Small intestine (tissue), 7 donors: ENCODE data around the gene C6orf141. TPM values are rescaled to one million over a fixed set of nuclear protein-coding genes. Genes with fewer than 3 reads are reported as not detected.

ENCODE experiments used
- DNase-seq, 2 donors: peaks; one replicate each; pipeline versions ENCODE4 v3.0.0 to v3.0.0-alpha.2; 2013
- FAIRE-seq: peaks from 2 replicates; lab custom pipeline; 2012; peaks lifted over from hg19 to GRCh38; lab: Jason Lieb, UNC
- H3K27ac ChIP-seq, 3 donors: one replicate each; pipeline ENCODE4 v1.5.1; 2013; ENCODE audit warnings: low read length in 2 of 3, mild to moderate bottlenecking in 2 of 3, control low read depth in 1 of 3, inconsistent platforms in 1 of 3, low read depth in 1 of 3, moderate library complexity in 1 of 3
- H3K27me3 ChIP-seq, 3 donors: one replicate each; pipeline ENCODE4 v1.6.1; 2013; ENCODE audit warnings: low read length in 3 of 3, inconsistent platforms in 1 of 3; ENCODE audit not compliant: control insufficient read depth in 3 of 3, insufficient read depth in 3 of 3
- H3K36me3 ChIP-seq, 3 donors: one replicate each; pipeline ENCODE4 v1.6.1; 2013; ENCODE audit warnings: low read length in 3 of 3, inconsistent platforms in 1 of 3, low read depth in 1 of 3, mild to moderate bottlenecking in 1 of 3, moderate library complexity in 1 of 3; ENCODE audit not compliant: control insufficient read depth in 3 of 3, insufficient read depth in 2 of 3
- H3K4me1 ChIP-seq, 3 donors: one replicate each; pipeline ENCODE4 v1.6.1; 2013; ENCODE audit warnings: low read length in 2 of 3, inconsistent platforms in 1 of 3, low read depth in 1 of 3, mild to moderate bottlenecking in 1 of 3, moderate library complexity in 1 of 3; ENCODE audit not compliant: control insufficient read depth in 3 of 3, insufficient read depth in 2 of 3
- H3K4me3 ChIP-seq, 3 donors: one replicate each; pipeline ENCODE4 v1.5.1; 2013; ENCODE audit warnings: low read length in 3 of 3, control low read depth in 1 of 3, inconsistent platforms in 1 of 3, low read depth in 1 of 3, mild to moderate bottlenecking in 1 of 3, moderate library complexity in 1 of 3
- H3K9me3 ChIP-seq, 2 donors: one replicate each; pipeline ENCODE4 v1.6.1; 2013; ENCODE audit warnings: low read depth in 1 of 2, low read length in 1 of 2; ENCODE audit not compliant: control insufficient read depth in 2 of 2, insufficient read depth in 1 of 2
- WGBS, 3 donors: extraction: QIAGEN DNeasy Blood & Tissue Kit; methylation state at CpG; one replicate each; pipeline ENCODE4 v1.1.7; 2013; 5-methylcytosine and 5-hydroxymethylcytosine counted together
- polyA plus RNA-seq, 4 donors: library from polyadenylated mRNA; stranded (reverse) in 3 of 4; unstranded in 1 of 4; fragments of 200-250 nt in 3 of 4; fragments of 120-200 nt in 1 of 4; gene quantifications; one replicate each; pipeline versions ENCODE4 v1.2.1 to v1.2.3, GENCODE V29; 2013
- donor health status: healthy with polysubstance abuse.
- donor health status: control.
- donor health status: control.
- donor health status: Bipolar disorder and iron deficiency.
- donor health status: healthy.

C6orf141 gene
- polyA plus RNA-seq, 4 donors = 3.2 to 19.5 (median 5.5) TPM; not detected in 1

DNA sequence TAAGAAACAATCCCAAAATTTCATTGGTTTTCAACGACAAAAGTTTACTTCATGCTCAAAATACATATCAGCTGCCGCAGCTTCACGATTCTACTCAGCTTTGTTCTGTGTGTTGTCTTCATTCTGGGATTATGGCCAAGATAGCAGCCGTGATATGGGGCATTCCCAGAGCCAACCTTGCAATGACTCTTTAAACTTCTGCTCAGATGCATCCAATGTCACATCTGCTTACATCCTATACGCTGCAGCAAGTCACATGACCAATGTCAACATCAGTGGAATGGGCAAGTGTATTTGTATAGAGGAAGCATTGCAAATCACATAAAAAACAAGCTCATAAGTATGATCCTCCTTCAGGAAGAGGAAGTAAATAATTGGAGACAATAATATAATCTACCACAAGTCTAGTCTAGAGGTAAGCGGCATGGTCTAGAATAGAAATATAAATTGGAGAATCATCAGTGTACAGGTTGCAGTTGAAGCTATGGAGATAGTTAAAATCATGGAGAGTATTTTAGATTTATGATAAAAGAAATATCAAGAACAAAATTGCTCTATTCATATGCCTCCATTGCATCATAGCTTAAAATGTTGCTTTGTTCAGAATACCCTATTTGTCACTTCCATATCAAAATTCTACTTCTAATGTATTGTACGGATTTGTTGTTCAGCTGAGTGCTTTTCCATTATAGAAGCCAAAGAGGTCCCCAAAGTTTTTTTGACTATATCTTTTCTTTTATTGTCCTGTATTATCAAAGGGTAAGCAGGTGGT, 7.2 kb upstream of the C6orf141 start:
- 72 to 77% (median 77%) methylated on average over 7 of the region's 7 CpGs for WGBS, 3 donors
- Histone ChIP-seq H3K27ac (no peak overlapping the region), H3K4me3 (no peak overlapping the region), H3K27me3 (no peaks in the 10 kb centered on the region), H3K36me3 (no peaks in the 10 kb centered on the region), H3K9me3 (no peaks in the 10 kb centered on the region), H3K4me1 (no peaks in the 10 kb centered on the region)
- DNase-seq (no peak), FAIRE-seq (no peak)

- DNase-seq (no peak), FAIRE-seq (no peak)
- Histone ChIP-seq H3K9me3 (no peaks in the 10 kb centered on the region), H3K36me3 (no peaks in the 10 kb centered on the region), H3K27me3 (peaks cover 0 to 6% (median 0%) of the 10 kb centered on the region in 3 donors), H3K4me1 (peaks cover 0 to 5% (median 0%) of the 10 kb centered on the region in 3 donors), H3K27ac (no peak overlapping the region), H3K4me3 (no peak overlapping the region)
- WGBS, 3 donors = 72 to 96% (median 84%) methylated on average over 1 of the region's 1 CpG
Observed at GRCh38 chr6:49546331-49546730, 4.1 kb upstream of the C6orf141 start.

DNA sequence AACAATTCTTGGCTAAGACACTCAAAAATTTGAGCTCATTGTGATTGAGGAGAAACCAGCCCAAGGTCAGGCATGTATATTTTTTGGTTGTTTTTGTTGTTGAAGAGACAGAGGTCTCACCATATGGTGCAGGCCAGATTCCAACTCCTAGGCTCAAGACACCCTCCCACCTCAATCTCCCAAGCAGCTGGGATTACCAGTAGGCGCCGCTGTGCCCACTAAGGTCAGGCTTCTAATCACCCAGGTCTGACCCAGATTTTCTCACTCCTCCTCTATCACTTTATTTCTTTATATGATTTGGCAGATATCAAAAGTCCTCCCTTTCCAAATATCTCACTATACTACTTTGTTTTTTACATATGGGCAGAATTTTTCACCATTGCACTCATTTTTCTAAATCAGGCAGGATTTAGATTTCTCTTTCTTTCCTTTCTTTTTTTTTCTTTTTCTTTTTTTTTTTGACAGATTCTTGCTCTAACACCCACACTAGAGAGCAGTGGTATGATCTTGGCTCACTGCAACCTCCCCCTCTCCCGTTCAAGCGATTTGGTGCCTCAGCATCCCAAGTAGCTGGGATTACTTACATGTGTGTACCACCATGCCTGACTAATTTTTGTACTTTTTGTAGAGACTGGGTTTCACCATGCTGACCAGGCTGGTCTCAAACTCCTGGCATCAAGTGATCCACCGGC, 1.7 kb upstream of the C6orf141 start:
- H3K4me3 ChIP-seq = no peak overlapping the region
- no peak overlapping the region for H3K27ac ChIP-seq
- FAIRE-seq (no peak), DNase-seq (no peak)
- 89 to 94% (median 92%) methylated on average over 5 of the region's 5 CpGs for WGBS, 3 donors
- no peaks in the 10 kb centered on the region for H3K9me3 ChIP-seq
- peaks cover 0 to 6% (median 0%) of the 10 kb centered on the region in 3 donors for H3K27me3 ChIP-seq
- peaks cover 0 to 5% (median 0%) of the 10 kb centered on the region in 3 donors for H3K4me1 ChIP-seq
- H3K36me3 ChIP-seq = no peaks in the 10 kb centered on the region

- Histone ChIP-seq H3K27me3 (peaks cover 0 to 6% (median 0%) of the 10 kb centered on the region in 3 donors), H3K4me3 (peak overlapping the region in 2 of 3 donors; percentile 54 to 64), H3K27ac (peak overlapping the region in 1 of 3 donors; percentile 67), H3K36me3 (no peaks in the 10 kb centered on the region), H3K9me3 (no peaks in the 10 kb centered on the region), H3K4me1 (peaks cover 0 to 5% (median 0%) of the 10 kb centered on the region in 3 donors)
- no peak for DNase-seq
- 42 to 49% (median 47%) methylated on average over 19 to 20 of the region's 20 CpGs for WGBS, 3 donors
- no peak for FAIRE-seq
Observed at GRCh38 chr6:49549691-49550491, 577 bp upstream of the C6orf141 start.

GRCh38 chr6:49551078-49551865, 804 bp downstream of the C6orf141 start:
- FAIRE-seq (no peak), DNase-seq (peak; percentile 37 to 69)
- no peaks in the 10 kb centered on the region for H3K9me3 ChIP-seq
- peaks cover 0 to 10% (median 0%) of the 10 kb centered on the region in 3 donors for H3K4me1 ChIP-seq
- no peaks in the 10 kb centered on the region for H3K36me3 ChIP-seq
- H3K27me3 ChIP-seq = peaks cover 0 to 6% (median 0%) of the 10 kb centered on the region in 3 donors
- peak overlapping the region in 1 of 3 donors; percentile 67 for H3K27ac ChIP-seq
- peak overlapping the region; percentile 16 to 64 (median 54) for H3K4me3 ChIP-seq
- WGBS, 3 donors = 1% methylated on average over 38 of the region's 38 CpGs

- Histone ChIP-seq H3K9me3 (no peaks in the 10 kb centered on the region), H3K36me3 (no peaks in the 10 kb centered on the region), H3K27ac (peak overlapping the region in 1 of 3 donors; percentile 67), H3K4me1 (peaks cover 0 to 11% (median 0%) of the 10 kb centered on the region in 3 donors), H3K27me3 (peaks cover 0 to 6% (median 0%) of the 10 kb centered on the region in 3 donors), H3K4me3 (peak overlapping the region in 2 of 3 donors; percentile 54 to 64)
- FAIRE-seq (no peak), DNase-seq (no peak)
- WGBS, 3 donors = 13 to 20% (median 19%) methylated on average over 2 of the region's 2 CpGs
Observed at GRCh38 chr6:49551866-49552129, 1.3 kb downstream of the C6orf141 start.

- FAIRE-seq (no peak), DNase-seq (peak in 1 of 2 donors; percentile 11)
- peaks cover 0 to 19% (median 2%) of the 10 kb centered on the region in 3 donors for H3K4me1 ChIP-seq
- peak overlapping the region in 1 of 3 donors; percentile 64 for H3K4me3 ChIP-seq
- peak overlapping the region in 1 of 3 donors; percentile 67 for H3K27ac ChIP-seq
- no peaks in the 10 kb centered on the region for H3K36me3 ChIP-seq
- peaks cover 0 to 6% (median 0%) of the 10 kb centered on the region in 3 donors for H3K27me3 ChIP-seq
- WGBS, 3 donors = 70 to 100% (median 92%) methylated on average over 2 of the region's 2 CpGs
- no peaks in the 10 kb centered on the region for H3K9me3 ChIP-seq
Observed at GRCh38 chr6:49552596-49552995, 2.1 kb downstream of the C6orf141 start.
